GM21526 (cell line): ENCODE results near the gene ZNF816.
"Not testable (repeated sequence)": the region's sequence is repeated elsewhere in the genome, so short reads cannot be mapped to it uniquely, and the experiment has no call there.

Experiments used
- ATAC-seq: cut with Tn5 transposase; IDR thresholded peaks from one replicate; pipeline ENCODE4 v1.9.1; 2021; ENCODE audit warnings: moderate library complexity; ENCODE audit not compliant: unreplicated experiment, low FRiP score

The ZNF816 gene

GRCh38 chr19:52961981-52962380 is 700 bp downstream of the ZNF816 start:
- no peak for ATAC-seq

GRCh38 chr19:52959613-52960295 is 2.9 kb downstream of the ZNF816 start:
- ATAC-seq: no peak

- no peak for ATAC-seq
Observed at GRCh38 chr19:52957591-52957990, 5.1 kb downstream of the ZNF816 start.

- no peak for ATAC-seq
Observed at GRCh38 chr19:52956917-52957316, 5.8 kb downstream of the ZNF816 start.

GRCh38 chr19:52949422-52949821 is 13.3 kb downstream of the ZNF816 start:
- no peak for ATAC-seq

- no peak for ATAC-seq
Observed at GRCh38 chr19:52948025-52948770, 14.5 kb downstream of the ZNF816 start.

- no peak for ATAC-seq
Observed at GRCh38 chr19:52946322-52947310, 16.1 kb downstream of the ZNF816 start.

- ATAC-seq: no peak
Observed at GRCh38 chr19:52945652-52946321, 16.9 kb downstream of the ZNF816 start.

- ATAC-seq: not testable (repeated sequence)
Observed at GRCh38 chr19:52944703-52945493, 17.8 kb downstream of the ZNF816 start.

- ATAC-seq: no peak
Observed at GRCh38 chr19:52943884-52944643, 18.6 kb downstream of the ZNF816 start.

GRCh38 chr19:52943134-52943883 is 19.4 kb downstream of the ZNF816 start:
- no peak for ATAC-seq

- ATAC-seq: peak; percentile 87
Observed at GRCh38 chr19:52942386-52943133, 20.1 kb downstream of the ZNF816 start.

GRCh38 chr19:52941941-52942385 is 20.7 kb downstream of the ZNF816 start:
- ATAC-seq: peak; percentile 37

- not testable (repeated sequence) for ATAC-seq
Observed at GRCh38 chr19:52941523-52941922, 21.2 kb downstream of the ZNF816 start.

- not testable (repeated sequence) for ATAC-seq
Observed at GRCh38 chr19:52940905-52941304, 21.8 kb downstream of the ZNF816 start.

GRCh38 chr19:52938761-52939160 is 23.9 kb downstream of the ZNF816 start:
- ATAC-seq: no peak

GRCh38 chr19:52936954-52937325 is 25.7 kb downstream of the ZNF816 start:
- no peak for ATAC-seq
